Measurements from ENCODE around the gene OSTM1. TPM values are rescaled to one million over a fixed set of nuclear protein-coding genes. Genes with fewer than 3 reads are reported as not detected.
"Not testable (repeated sequence)": the region's sequence is repeated elsewhere in the genome, so short reads cannot be mapped to it uniquely, and the experiment has no call there.

OSTM1 gene
- total and polyA plus RNA-seq, 2 donors (not counting 1 experiment from before 2014, with no cell fraction given) = 6.2 to 41.7 TPM

DNA sequence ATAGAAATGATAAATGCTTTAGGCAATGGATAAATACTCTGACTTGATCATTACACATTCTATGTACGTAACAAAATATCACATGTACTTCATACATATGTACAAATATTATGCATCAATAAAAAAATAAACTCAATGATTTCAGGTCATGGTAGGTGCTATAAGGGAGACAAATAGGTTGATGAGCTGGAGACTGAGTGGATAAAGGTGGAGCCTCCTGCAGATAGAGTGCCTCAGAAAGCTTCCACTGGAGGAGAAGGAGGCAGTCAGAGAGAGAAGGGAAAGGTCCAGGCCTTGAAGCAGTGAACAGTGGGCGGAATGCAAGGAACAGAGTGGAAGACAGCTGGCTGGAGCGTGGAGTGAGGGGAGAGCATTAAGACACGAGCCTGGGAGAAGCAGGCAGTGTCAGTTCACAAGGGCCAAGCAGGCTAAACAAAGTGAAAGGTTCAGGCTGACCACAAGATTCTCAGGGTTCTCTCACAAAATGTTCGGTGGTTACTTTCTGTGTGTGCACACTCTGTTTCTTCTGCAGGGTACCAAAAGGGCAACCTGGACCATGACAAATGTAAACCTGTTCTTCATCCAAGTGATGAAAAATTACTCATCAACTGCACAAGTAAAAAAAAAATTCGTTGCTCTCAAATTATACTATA lies 60.6 kb downstream of the OSTM1 start:
- H3K4me1 Mint-ChIP-seq = no peaks in the 10 kb centered on the region
- no peak overlapping the region for H3K4me3 Mint-ChIP-seq
- H3K4me1 ChIP-seq (ENCODE audit: control insufficient read depth in 2 of 2, insufficient read depth in 2 of 2, low read length in 2 of 2) = no peaks in the 10 kb centered on the region
- H3K36me3 ChIP-seq (replicated peaks in 1 of 2; ENCODE audit: control extremely low read depth in 1 of 2, control insufficient read depth in 1 of 2, extremely low read depth in 1 of 2, insufficient read depth in 2 of 2, low read length in 1 of 2) = no peaks in the 10 kb centered on the region
- H3K79me2 ChIP-seq (ENCODE audit: control insufficient read depth, insufficient read depth, low read length) = no peaks in the 10 kb centered on the region
- peaks cover 11% of the 10 kb centered on the region for H3K9me3 Mint-ChIP-seq (ENCODE audit: insufficient read depth)
- no peak overlapping the region for H3K27ac Mint-ChIP-seq
- no peaks in the 10 kb centered on the region for H4K20me1 ChIP-seq (ENCODE audit: control insufficient read depth, insufficient read depth, low read length, poor library complexity, severe bottlenecking)
- no peaks in the 10 kb centered on the region for H3K27me3 Mint-ChIP-seq
- H3K4me3 ChIP-seq (ENCODE audit: control extremely low read depth in 1 of 5, extremely low read depth in 1 of 5, insufficient read depth in 1 of 5, low read depth in 2 of 5, low read length in 4 of 5) = no peak overlapping the region
- 90% methylated on average over 4 of the region's 6 CpGs for WGBS (ENCODE audit: insufficient coverage)
- H3K9ac ChIP-seq (ENCODE audit: low read length) = no peak overlapping the region
- intact Hi-C loops (cut with micrococcal nuclease) = no loop called here
- no peak overlapping the region for H3K4me2 ChIP-seq (replicated peaks; ENCODE audit: low read depth, low read length, poor library complexity, severe bottlenecking)
- no peak overlapping the region for H2AFZ ChIP-seq (ENCODE audit: insufficient read depth, low read depth, low read length, poor library complexity, severe bottlenecking)
- DNase-seq (no peak), ATAC-seq (ENCODE audit: low read depth) (no peak)
- no peaks in the 10 kb centered on the region for H3K27me3 ChIP-seq (replicated peaks in 1 of 4; ENCODE audit: control extremely low read depth in 1 of 4, control insufficient read depth in 3 of 4, insufficient read depth in 4 of 4, low read length in 3 of 4)
- TF ChIP-seq, protein P1, sequence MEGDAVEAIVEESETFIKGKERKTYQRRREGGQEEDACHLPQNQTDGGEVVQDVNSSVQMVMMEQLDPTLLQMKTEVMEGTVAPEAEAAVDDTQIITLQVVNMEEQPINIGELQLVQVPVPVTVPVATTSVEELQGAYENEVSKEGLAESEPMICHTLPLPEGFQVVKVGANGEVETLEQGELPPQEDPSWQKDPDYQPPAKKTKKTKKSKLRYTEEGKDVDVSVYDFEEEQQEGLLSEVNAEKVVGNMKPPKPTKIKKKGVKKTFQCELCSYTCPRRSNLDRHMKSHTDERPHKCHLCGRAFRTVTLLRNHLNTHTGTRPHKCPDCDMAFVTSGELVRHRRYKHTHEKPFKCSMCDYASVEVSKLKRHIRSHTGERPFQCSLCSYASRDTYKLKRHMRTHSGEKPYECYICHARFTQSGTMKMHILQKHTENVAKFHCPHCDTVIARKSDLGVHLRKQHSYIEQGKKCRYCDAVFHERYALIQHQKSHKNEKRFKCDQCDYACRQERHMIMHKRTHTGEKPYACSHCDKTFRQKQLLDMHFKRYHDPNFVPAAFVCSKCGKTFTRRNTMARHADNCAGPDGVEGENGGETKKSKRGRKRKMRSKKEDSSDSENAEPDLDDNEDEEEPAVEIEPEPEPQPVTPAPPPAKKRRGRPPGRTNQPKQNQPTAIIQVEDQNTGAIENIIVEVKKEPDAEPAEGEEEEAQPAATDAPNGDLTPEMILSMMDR (IDR thresholded peaks at IDR 0.05) = no peak
- TF ChIP-seq EZH2 (IDR thresholded peaks at IDR 0.05; ENCODE audit: borderline replicate concordance, insufficient read depth, low read depth, low read length, poor library complexity, severe bottlenecking) = no peak
- H3K27ac ChIP-seq (ENCODE audit: low read length in 2 of 2) = no peak overlapping the region
- ChIA-PET POLR2A (no interaction called here), CTCF (no interaction called here)
- peaks cover 0 to 11% (median 6%) of the 10 kb centered on the region in 3 donors for H3K9me3 ChIP-seq (ENCODE audit: control extremely low read depth in 1 of 3, control insufficient read depth in 2 of 3, insufficient read depth in 1 of 3, low read length in 2 of 3)

DNA sequence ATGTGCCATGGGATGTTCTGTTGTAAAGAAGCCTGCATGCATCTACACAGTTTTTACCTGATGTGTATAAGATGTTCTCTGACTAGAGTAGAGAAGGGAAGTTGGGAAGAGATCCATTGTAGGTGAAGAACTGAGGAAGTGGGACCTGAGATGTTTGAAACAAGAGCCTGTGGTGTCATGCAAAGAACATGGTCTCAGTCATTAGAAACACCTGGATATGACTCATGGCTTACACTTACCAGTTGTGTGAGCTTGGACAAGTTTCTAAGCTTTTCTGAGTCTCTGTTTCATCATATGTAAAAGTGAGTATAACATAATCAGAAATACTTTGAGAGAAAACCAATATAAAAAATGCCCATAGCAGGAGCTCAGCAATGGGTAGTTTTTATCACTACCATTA lies 64.6 kb downstream of the OSTM1 start:
- Histone ChIP-seq H2AFZ (ENCODE audit: insufficient read depth, low read depth, low read length, poor library complexity, severe bottlenecking) (no peak overlapping the region), H3K4me1 (ENCODE audit: control insufficient read depth in 2 of 2, insufficient read depth in 2 of 2, low read length in 2 of 2) (no peaks in the 10 kb centered on the region), H3K27ac (ENCODE audit: low read length in 2 of 2) (no peak overlapping the region), H4K20me1 (ENCODE audit: control insufficient read depth, insufficient read depth, low read length, poor library complexity, severe bottlenecking) (no peaks in the 10 kb centered on the region), H3K27me3 (replicated peaks in 1 of 4; ENCODE audit: control extremely low read depth in 1 of 4, control insufficient read depth in 3 of 4, insufficient read depth in 4 of 4, low read length in 3 of 4) (no peaks in the 10 kb centered on the region), H3K36me3 (replicated peaks in 1 of 2; ENCODE audit: control extremely low read depth in 1 of 2, control insufficient read depth in 1 of 2, extremely low read depth in 1 of 2, insufficient read depth in 2 of 2, low read length in 1 of 2) (no peaks in the 10 kb centered on the region), H3K4me2 (replicated peaks; ENCODE audit: low read depth, low read length, poor library complexity, severe bottlenecking) (no peak overlapping the region), H3K9me3 (ENCODE audit: control extremely low read depth in 1 of 3, control insufficient read depth in 2 of 3, insufficient read depth in 1 of 3, low read length in 2 of 3) (peaks cover 0 to 12% (median 6%) of the 10 kb centered on the region in 3 donors), H3K79me2 (ENCODE audit: control insufficient read depth, insufficient read depth, low read length) (no peaks in the 10 kb centered on the region), H3K9ac (ENCODE audit: low read length) (no peak overlapping the region), H3K4me3 (ENCODE audit: control extremely low read depth in 1 of 5, extremely low read depth in 1 of 5, insufficient read depth in 1 of 5, low read depth in 2 of 5, low read length in 4 of 5) (no peak overlapping the region)
- DNase-seq (no peak), ATAC-seq (ENCODE audit: low read depth) (no peak)
- ChIA-PET CTCF (interaction anchor here (0.7 kb wide), 1 partner anchor 39 kb away, joined by 3 read pairs; no protein-coding TSS in a partner anchor), POLR2A (no interaction called here)
- peaks cover 5% of the 10 kb centered on the region for H3K9me3 Mint-ChIP-seq (ENCODE audit: insufficient read depth)
- intact Hi-C loops (cut with micrococcal nuclease) = no loop called here
- TF ChIP-seq, protein P1 (IDR thresholded peaks at IDR 0.05) = no peak
- TF ChIP-seq EZH2 (IDR thresholded peaks at IDR 0.05; ENCODE audit: borderline replicate concordance, insufficient read depth, low read depth, low read length, poor library complexity, severe bottlenecking) = no peak
- no peak overlapping the region for H3K4me3 Mint-ChIP-seq
- H3K27me3 Mint-ChIP-seq = no peaks in the 10 kb centered on the region
- H3K27ac Mint-ChIP-seq = no peak overlapping the region
- H3K4me1 Mint-ChIP-seq = no peaks in the 10 kb centered on the region

DNA sequence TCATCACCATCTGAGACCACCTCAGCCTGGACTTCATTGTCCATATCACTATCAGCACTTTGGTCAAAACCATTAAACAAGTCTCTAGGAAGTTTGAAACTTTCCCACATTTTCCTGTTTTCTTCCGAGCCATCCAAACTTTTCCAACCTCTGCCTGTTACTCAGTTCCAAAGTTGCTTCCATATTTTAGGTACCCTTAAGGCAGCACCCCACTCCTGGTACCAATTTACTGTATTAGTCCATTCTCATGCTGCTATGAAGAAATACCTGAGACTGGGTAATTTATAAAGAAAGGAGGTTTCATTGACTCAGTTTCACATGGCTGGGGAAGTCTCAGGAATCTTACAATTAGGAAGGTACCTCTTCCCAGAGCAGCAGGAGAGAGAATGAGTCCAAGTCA lies 65.3 kb downstream of the OSTM1 start:
- H4K20me1 ChIP-seq (ENCODE audit: control insufficient read depth, insufficient read depth, low read length, poor library complexity, severe bottlenecking); H3K27me3 ChIP-seq (replicated peaks in 1 of 4; ENCODE audit: control extremely low read depth in 1 of 4, control insufficient read depth in 3 of 4, insufficient read depth in 4 of 4, low read length in 3 of 4); H3K79me2 ChIP-seq (ENCODE audit: control insufficient read depth, insufficient read depth, low read length); H3K27ac Mint-ChIP-seq; intact Hi-C loops (cut with micrococcal nuclease); H3K36me3 ChIP-seq (replicated peaks in 1 of 2; ENCODE audit: control extremely low read depth in 1 of 2, control insufficient read depth in 1 of 2, extremely low read depth in 1 of 2, insufficient read depth in 2 of 2, low read length in 1 of 2); ATAC-seq (ENCODE audit: low read depth); CTCF ChIA-PET; H3K27me3 Mint-ChIP-seq; DNase-seq; H3K4me1 ChIP-seq (ENCODE audit: control insufficient read depth in 2 of 2, insufficient read depth in 2 of 2, low read length in 2 of 2); POLR2A ChIA-PET; H3K4me2 ChIP-seq (replicated peaks; ENCODE audit: low read depth, low read length, poor library complexity, severe bottlenecking); H3K4me3 ChIP-seq (ENCODE audit: control extremely low read depth in 1 of 5, extremely low read depth in 1 of 5, insufficient read depth in 1 of 5, low read depth in 2 of 5, low read length in 4 of 5); H3K4me1 Mint-ChIP-seq; H2AFZ ChIP-seq (ENCODE audit: insufficient read depth, low read depth, low read length, poor library complexity, severe bottlenecking); H3K9me3 Mint-ChIP-seq (ENCODE audit: insufficient read depth); H3K4me3 Mint-ChIP-seq; H3K9ac ChIP-seq (ENCODE audit: low read length); H3K27ac ChIP-seq (ENCODE audit: low read length in 2 of 2): not testable (repeated sequence)
- WGBS (ENCODE audit: insufficient coverage) = 100% methylated on average over 1 of the region's 1 CpG
- peaks cover 0 to 12% (median 6%) of the 10 kb centered on the region in 3 donors for H3K9me3 ChIP-seq (ENCODE audit: control extremely low read depth in 1 of 3, control insufficient read depth in 2 of 3, insufficient read depth in 1 of 3, low read length in 2 of 3)

All from B cell (primary cell).